ENCODE results near the gene FCGR3A.
"Not testable (repeated sequence)": the region's sequence is repeated elsewhere in the genome, so short reads cannot be mapped to it uniquely, and the experiment has no call there.

Gene FCGR3A

GRCh38 chr1:161529463-161530104 lies 20.0 kb downstream of the FCGR3A start:
- DNase-seq = not testable (repeated sequence)

DNA sequence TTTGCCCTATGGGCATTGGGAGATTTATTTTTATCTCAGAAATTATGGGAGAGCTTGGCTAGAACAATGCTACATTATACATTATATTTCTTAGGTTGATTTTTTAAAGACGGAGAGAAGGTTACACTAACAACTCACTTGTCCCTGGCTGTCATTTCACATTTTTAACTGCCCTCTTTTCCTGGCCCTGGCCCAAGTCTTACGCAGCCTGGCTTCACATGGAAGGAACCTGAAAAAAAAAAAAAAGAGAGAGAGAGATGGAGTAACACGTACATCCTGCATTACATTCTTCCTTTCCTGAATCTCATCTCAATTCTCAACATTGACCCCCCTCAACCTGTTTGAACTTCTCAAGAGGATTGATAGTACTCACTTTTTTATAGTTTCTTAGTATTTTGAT lies 21.1 kb downstream of the FCGR3A start:
- not testable (repeated sequence) for DNase-seq

DNA sequence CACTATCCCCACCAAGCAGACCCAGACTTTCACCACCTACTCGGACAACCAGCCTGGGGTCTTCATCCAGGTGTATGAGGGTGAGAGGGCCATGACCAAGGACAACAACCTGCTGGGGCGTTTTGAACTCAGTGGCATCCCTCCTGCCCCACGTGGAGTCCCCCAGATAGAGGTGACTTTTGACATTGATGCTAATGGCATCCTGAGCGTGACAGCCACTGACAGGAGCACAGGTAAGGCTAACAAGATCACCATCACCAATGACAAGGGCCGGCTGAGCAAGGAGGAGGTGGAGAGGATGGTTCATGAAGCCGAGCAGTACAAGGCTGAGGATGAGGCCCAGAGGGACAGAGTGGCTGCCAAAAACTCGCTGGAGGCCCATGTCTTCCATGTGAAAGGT lies 23.7 kb downstream of the FCGR3A start:
- not testable (repeated sequence) for DNase-seq

DNA sequence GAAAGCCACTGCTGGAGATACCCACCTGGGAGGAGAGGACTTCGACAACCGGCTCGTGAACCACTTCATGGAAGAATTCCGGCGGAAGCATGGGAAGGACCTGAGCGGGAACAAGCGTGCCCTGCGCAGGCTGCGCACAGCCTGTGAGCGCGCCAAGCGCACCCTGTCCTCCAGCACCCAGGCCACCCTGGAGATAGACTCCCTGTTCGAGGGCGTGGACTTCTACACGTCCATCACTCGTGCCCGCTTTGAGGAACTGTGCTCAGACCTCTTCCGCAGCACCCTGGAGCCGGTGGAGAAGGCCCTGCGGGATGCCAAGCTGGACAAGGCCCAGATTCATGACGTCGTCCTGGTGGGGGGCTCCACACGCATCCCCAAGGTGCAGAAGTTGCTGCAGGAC lies 24.3 kb downstream of the FCGR3A start:
- not testable (repeated sequence) for DNase-seq

DNA sequence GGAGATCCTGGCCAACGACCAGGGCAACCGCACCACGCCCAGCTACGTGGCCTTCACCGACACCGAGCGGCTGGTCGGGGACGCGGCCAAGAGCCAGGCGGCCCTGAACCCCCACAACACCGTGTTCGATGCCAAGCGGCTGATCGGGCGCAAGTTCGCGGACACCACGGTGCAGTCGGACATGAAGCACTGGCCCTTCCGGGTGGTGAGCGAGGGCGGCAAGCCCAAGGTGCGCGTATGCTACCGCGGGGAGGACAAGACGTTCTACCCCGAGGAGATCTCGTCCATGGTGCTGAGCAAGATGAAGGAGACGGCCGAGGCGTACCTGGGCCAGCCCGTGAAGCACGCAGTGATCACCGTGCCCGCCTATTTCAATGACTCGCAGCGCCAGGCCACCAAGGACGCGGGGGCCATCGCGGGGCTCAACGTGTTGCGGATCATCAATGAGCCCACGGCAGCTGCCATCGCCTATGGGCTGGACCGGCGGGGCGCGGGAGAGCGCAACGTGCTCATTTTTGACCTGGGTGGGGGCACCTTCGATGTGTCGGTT lies 24.8 kb downstream of the FCGR3A start:
- DNase-seq = peak; percentile 29

DNA sequence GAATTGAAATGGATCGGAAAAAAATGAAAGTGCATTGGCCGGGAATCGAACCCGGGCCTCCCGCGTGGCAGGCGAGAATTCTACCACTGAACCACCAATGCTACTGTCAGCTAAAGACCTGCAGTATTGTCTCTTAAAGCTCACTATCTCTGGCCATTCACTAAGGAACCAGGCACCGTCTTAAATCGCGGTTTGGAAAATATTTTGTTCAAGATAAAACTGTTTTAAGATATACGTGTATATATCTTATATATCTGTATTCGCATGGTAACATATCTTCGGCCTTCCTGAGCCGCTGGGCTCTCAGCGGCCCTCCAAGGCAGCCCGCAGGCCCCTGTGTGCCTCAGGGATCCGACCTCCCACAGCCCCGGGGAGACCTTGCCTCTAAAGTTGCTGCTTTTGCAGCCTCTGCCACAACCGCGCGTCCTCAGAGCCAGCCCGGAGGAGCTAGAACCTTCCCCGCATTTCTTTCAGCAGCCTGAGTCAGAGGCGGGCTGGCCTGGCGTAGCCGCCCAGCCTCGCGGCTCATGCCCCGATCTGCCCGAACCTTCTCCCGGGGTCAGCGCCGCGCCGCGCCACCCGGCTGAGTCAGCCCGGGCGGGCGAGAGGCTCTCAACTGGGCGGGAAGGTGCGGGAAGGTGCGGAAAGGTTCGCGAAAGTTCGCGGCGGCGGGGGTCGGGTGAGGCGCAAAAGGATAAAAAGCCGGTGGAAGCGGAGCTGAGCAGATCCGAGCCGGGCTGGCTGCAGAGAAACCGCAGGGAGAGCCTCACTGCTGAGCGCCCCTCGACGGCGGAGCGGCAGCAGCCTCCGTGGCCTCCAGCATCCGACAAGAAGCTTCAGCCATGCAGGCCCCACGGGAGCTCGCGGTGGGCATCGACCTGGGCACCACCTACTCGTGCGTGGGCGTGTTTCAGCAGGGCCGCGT lies 25.5 kb downstream of the FCGR3A start, which contains the start of gene HSPA6:
TSS of gene HSPA6 (plus strand) at position 724 of the 925 bp plus-strand sequence. CDS start at position 843, 119 bp downstream.
- DNase-seq = peak; percentile 77

- not testable (repeated sequence) for DNase-seq
Observed at GRCh38 chr1:161523041-161523816, 26.4 kb downstream of the FCGR3A start.

GRCh38 chr1:161513953-161514352 lies 35.7 kb downstream of the FCGR3A start:
- DNase-seq = not testable (repeated sequence)

- DNase-seq = not testable (repeated sequence)
Observed at GRCh38 chr1:161513448-161513780, 36.2 kb downstream of the FCGR3A start.

- DNase-seq = not testable (repeated sequence)
Observed at GRCh38 chr1:161512636-161513447, 36.8 kb downstream of the FCGR3A start.

- no peak for DNase-seq
Observed at GRCh38 chr1:161511756-161512060, 37.9 kb downstream of the FCGR3A start.

DNA sequence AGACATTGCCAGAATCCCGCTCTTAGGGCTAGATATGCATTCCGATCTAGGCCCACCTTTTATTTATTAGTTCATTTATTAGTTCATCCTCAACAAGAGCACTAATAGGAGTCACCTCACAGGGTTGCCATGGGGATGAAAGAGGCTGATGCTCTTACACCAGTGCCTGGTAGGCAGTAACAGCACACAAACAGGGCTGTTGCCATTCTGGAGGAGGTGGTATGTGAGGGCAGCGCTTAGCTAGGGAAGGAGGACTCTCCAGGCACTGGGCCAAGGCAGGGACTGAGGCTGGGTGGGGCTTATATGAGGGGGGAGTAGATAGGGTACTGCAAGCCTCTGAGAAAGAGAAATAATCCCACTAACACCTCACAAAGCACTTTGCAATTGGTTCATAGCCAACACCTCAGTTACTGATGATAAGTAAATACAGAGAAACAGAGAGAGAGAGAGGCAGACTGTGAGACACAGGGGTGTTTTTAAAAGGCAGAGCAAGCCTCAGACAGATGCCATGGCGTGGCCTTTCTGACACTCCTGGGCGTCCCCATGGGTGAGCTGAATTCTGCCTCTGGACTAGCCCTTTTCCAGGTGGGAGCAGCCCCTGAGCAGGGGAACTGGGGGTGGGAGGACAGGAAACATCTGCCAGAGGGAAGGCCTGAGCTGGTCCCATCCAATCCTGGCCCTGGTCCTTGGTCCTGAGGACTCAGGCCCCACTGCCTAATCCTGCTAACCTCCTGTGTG lies 38.4 kb downstream of the FCGR3A start:
- DNase-seq = no peak

DNA sequence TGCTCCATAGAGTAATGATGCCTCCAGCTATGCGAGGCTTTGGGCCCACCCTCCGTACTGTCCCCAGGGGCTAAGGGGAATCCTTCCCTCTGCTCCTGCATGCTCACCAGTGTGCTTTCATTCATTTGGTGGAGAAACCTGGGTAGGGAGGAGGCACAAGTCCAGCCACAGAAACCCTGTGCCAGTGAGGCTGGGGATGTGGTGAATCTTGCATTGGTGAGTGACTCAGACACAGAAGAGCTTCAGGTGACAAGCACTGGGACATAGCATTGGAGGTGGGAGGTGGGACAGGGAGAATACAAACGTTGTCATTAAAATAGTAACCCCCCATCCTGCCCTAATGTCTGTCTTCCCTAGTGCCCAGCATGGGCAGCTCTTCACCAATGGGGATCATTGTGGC lies 39.1 kb downstream of the FCGR3A start:
- DNase-seq = no peak

DNA sequence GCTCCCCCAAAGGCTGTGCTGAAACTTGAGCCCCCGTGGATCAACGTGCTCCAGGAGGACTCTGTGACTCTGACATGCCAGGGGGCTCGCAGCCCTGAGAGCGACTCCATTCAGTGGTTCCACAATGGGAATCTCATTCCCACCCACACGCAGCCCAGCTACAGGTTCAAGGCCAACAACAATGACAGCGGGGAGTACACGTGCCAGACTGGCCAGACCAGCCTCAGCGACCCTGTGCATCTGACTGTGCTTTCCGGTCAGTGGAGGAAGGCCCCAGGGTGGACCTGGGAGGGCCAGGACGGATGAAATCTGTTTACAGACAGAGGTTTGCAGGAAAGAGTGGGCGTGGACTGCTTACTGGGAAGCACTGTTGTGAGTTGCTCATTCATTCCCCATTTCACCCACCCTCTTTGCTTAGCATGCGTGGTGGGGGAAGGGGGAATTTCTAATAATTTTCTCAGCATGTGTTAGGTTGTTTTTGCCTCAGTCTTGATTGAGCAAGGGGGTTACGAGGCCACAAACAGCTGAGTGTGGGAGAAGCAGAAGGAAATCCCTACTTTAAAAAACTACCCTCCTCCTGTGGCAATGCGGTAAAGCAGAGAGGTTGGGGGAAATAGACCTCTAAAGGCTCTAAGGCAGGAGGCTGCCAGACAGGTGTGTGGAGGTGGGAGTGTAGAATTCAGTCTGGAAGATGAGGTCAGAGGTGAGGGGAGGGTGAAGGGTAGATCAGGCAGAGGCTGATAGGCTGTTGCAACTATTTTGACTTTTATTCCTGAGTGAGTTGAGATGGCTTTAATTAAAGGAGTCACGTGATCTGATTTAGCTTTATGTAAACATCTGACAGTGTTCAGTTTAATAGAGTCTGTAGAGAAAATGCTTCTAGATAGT lies 43.0 kb downstream of the FCGR3A start:
- no peak for DNase-seq

DNA sequence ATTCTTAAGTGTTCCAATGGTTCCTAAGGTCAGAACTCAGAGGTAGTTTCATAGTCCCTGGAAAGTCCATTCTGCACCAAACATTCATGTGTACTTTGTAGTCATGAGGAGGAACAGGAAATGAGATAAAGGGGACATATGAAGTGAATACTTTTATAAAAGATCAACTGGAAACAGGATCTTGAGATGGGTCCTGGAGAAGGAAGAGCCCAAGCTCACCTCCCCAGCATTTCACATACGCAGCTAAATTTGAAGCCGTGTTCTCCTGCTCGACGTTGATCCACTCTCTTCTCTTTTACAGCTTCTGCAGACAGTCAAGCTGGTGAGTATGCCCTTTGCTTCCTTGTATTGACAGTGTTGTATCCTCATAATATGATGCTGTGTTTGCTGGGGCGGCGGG lies 43.9 kb downstream of the FCGR3A start:
- no peak for DNase-seq

- no peak for DNase-seq
Observed at GRCh38 chr1:161503394-161503748, 46.2 kb downstream of the FCGR3A start.

GRCh38 chr1:161502641-161503393 lies 46.8 kb downstream of the FCGR3A start:
- DNase-seq = no peak

DNA sequence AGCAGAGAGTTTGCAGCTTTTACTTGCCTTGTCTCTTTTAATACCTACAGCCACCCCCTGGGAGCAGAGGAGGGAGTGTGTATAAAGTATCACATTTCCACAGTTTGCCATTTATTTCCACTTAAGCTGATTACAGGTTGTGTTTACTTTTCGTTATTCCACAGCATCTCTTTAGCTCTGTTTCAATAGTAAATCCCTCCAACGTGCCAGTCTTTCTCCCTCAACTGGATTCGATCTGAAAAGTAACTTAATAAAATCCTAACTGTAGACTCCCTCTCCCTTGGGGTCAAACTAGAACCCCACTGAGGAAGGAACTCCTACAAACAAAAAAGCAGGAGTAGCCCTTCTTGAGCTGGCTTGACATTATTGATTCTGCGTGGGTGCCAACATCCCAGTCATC lies 47.4 kb downstream of the FCGR3A start:
- DNase-seq = no peak

DNA sequence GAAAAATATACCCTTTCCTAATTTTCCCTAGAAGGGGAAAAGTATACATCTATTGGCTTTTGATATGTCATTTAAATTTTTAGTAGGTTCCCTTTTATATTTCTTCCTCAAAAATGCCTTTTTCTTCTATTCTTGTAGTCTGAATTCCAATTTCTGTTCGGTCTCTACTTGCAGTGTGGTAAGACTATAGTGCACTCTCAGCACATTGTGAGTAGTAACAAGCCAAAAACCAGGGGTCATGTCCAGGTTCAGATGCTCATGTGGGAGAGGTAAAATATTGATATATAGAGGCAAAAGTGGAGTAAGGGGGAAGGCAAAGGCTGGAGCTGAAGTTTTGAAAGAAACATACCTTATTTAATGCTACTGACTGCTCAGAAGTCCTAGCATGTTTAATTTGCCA lies 48.4 kb downstream of the FCGR3A start:
- no peak for DNase-seq

Measured in stimulated activated CD4-positive, alpha-beta T cell treated with anti-CD3 and anti-CD28 coated beads, Interleukin-12 subunit alpha, Interleukin-12 subunit beta, amount 100 ng/mL, for 4 hours (primary cell).